Duodenal mucosa (tissue), 2 donors: Measurements from ENCODE around the gene COLEC12.

Source experiments
- H3K27ac ChIP-seq: one replicate; pipeline ENCODE4 v1.7.0; 2013; ENCODE audit warnings: low read depth, low read length
- H3K27me3 ChIP-seq, 2 donors: one replicate each; pipeline ENCODE4 v1.7.0; 2013; ENCODE audit warnings: low read length in 2 of 2, control low read depth in 1 of 2; ENCODE audit not compliant: insufficient read depth in 2 of 2, control insufficient read depth in 1 of 2
- H3K36me3 ChIP-seq, 2 donors: one replicate each; pipeline ENCODE4 v1.7.0; 2013; ENCODE audit warnings: low read length in 2 of 2, control low read depth in 1 of 2; ENCODE audit not compliant: insufficient read depth in 2 of 2, control insufficient read depth in 1 of 2
- H3K4me1 ChIP-seq, 2 donors: one replicate each; pipeline ENCODE4 v1.7.0; 2013; ENCODE audit warnings: low read length in 2 of 2, control low read depth in 1 of 2; ENCODE audit not compliant: insufficient read depth in 2 of 2, control insufficient read depth in 1 of 2
- H3K4me3 ChIP-seq, 2 donors: one replicate each; pipeline ENCODE4 v1.7.0; 2013; ENCODE audit warnings: low read length in 2 of 2, low read depth in 1 of 2
- H3K9ac ChIP-seq, 2 donors: one replicate each; pipeline ENCODE4 v1.7.0; 2013; ENCODE audit warnings: low read length in 2 of 2, low read depth in 1 of 2
- H3K9me3 ChIP-seq, 2 donors: one replicate each; pipeline ENCODE4 v1.7.0; 2013; ENCODE audit warnings: low read length in 2 of 2, control low read depth in 1 of 2; ENCODE audit not compliant: control insufficient read depth in 1 of 2

Gene COLEC12

GRCh38 chr18:500632-501405 lies at the start of gene COLEC12:
COLEC12 (minus strand) TSS chr18:500701; CDS start chr18:500514, 187 bp downstream.
- Histone ChIP-seq H3K9me3 (no peaks in the 10 kb centered on the region), H3K27me3 (peaks cover 19 to 20% of the 10 kb centered on the region in 2 donors), H3K4me3 (peak within 1 kb of the TSS; percentile 28 to 46), H3K9ac (no peak within 1 kb of the TSS), H3K27ac (no peak within 1 kb of the TSS), H3K4me1 (peaks cover 0 to 4% of the 10 kb centered on the region in 2 donors), H3K36me3 (no peaks in the 10 kb centered on the region)

- Histone ChIP-seq H3K27me3 (no peaks in the 10 kb centered on the region), H3K4me3 (no peak overlapping the region), H3K27ac (no peak overlapping the region), H3K9ac (no peak overlapping the region), H3K9me3 (no peaks in the 10 kb centered on the region), H3K36me3 (no peaks in the 10 kb centered on the region), H3K4me1 (no peaks in the 10 kb centered on the region)
Measured at GRCh38 chr18:549967-550366, 49.5 kb upstream of the COLEC12 start.

- H3K4me1 ChIP-seq, result no peaks in the 10 kb centered on the region
- H3K27me3 ChIP-seq, result no peaks in the 10 kb centered on the region
- H3K36me3 ChIP-seq, result no peaks in the 10 kb centered on the region
- no peak overlapping the region for H3K4me3 ChIP-seq
- H3K9ac ChIP-seq, result no peak overlapping the region
- no peak overlapping the region for H3K27ac ChIP-seq
- no peaks in the 10 kb centered on the region for H3K9me3 ChIP-seq
Measured at GRCh38 chr18:543447-544078, 43.1 kb upstream of the COLEC12 start.

- no peak overlapping the region for H3K27ac ChIP-seq
Measured at GRCh38 chr18:533995-534601, 33.6 kb upstream of the COLEC12 start.

GRCh38 chr18:532632-533031 lies 32.1 kb upstream of the COLEC12 start:
- no peak overlapping the region for H3K4me3 ChIP-seq
- H3K36me3 ChIP-seq, result no peaks in the 10 kb centered on the region
- no peaks in the 10 kb centered on the region for H3K4me1 ChIP-seq
- no peak overlapping the region for H3K27ac ChIP-seq
- no peaks in the 10 kb centered on the region for H3K27me3 ChIP-seq
- no peak overlapping the region for H3K9ac ChIP-seq
- H3K9me3 ChIP-seq, result no peaks in the 10 kb centered on the region

More at GRCh38 chr18:533995-534601, 33.6 kb upstream of the COLEC12 start:
- H3K9me3 ChIP-seq, result no peaks in the 10 kb centered on the region
- H3K4me1 ChIP-seq, result no peaks in the 10 kb centered on the region
- H3K36me3 ChIP-seq, result no peaks in the 10 kb centered on the region
- H3K9ac ChIP-seq, result no peak overlapping the region
- H3K27me3 ChIP-seq, result no peaks in the 10 kb centered on the region
- no peak overlapping the region for H3K4me3 ChIP-seq

- no peak overlapping the region for H3K4me3 ChIP-seq
- no peaks in the 10 kb centered on the region for H3K4me1 ChIP-seq
- no peak overlapping the region for H3K9ac ChIP-seq
- H3K27me3 ChIP-seq, result no peaks in the 10 kb centered on the region
- H3K9me3 ChIP-seq, result no peaks in the 10 kb centered on the region
- H3K27ac ChIP-seq, result no peak overlapping the region
- H3K36me3 ChIP-seq, result no peaks in the 10 kb centered on the region
Measured at GRCh38 chr18:532018-532417, 31.5 kb upstream of the COLEC12 start.

- no peaks in the 10 kb centered on the region for H3K9me3 ChIP-seq
- H3K27ac ChIP-seq, result no peak overlapping the region
- no peaks in the 10 kb centered on the region for H3K27me3 ChIP-seq
- no peak overlapping the region for H3K9ac ChIP-seq
- H3K4me1 ChIP-seq, result no peaks in the 10 kb centered on the region
- no peak overlapping the region for H3K4me3 ChIP-seq
- no peaks in the 10 kb centered on the region for H3K36me3 ChIP-seq
Measured at GRCh38 chr18:527146-527545, 26.6 kb upstream of the COLEC12 start.

- no peak overlapping the region for H3K9ac ChIP-seq
- H3K9me3 ChIP-seq, result no peaks in the 10 kb centered on the region
- no peak overlapping the region for H3K27ac ChIP-seq
- H3K27me3 ChIP-seq, result no peaks in the 10 kb centered on the region
- H3K4me1 ChIP-seq, result no peaks in the 10 kb centered on the region
- H3K36me3 ChIP-seq, result no peaks in the 10 kb centered on the region
- no peak overlapping the region for H3K4me3 ChIP-seq
Measured at GRCh38 chr18:526681-527080, 26.2 kb upstream of the COLEC12 start.

GRCh38 chr18:525036-525797 lies 24.7 kb upstream of the COLEC12 start:
- no peak overlapping the region for H3K27ac ChIP-seq
- no peaks in the 10 kb centered on the region for H3K4me1 ChIP-seq
- H3K36me3 ChIP-seq, result no peaks in the 10 kb centered on the region
- no peak overlapping the region for H3K9ac ChIP-seq
- no peak overlapping the region for H3K4me3 ChIP-seq
- no peaks in the 10 kb centered on the region for H3K9me3 ChIP-seq
- H3K27me3 ChIP-seq, result no peaks in the 10 kb centered on the region

GRCh38 chr18:524466-524865 lies 24.0 kb upstream of the COLEC12 start:
- Histone ChIP-seq H3K36me3 (no peaks in the 10 kb centered on the region), H3K27ac (no peak overlapping the region), H3K4me1 (no peaks in the 10 kb centered on the region), H3K9me3 (no peaks in the 10 kb centered on the region), H3K27me3 (no peaks in the 10 kb centered on the region), H3K4me3 (no peak overlapping the region), H3K9ac (no peak overlapping the region)
